Endodermal cell (in vitro differentiated cells): ENCODE measurements around the gene DLX4. TPM values are rescaled to one million over a fixed set of nuclear protein-coding genes. Genes with fewer than 3 reads are reported as not detected.

Experiments used
- DNase-seq: peaks from one replicate; pipeline ENCODE4 v3.0.0-alpha.2; 2017
- H3K27ac ChIP-seq: 2 replicates; pipeline ENCODE4 v1.5.1; 2013; ENCODE audit warnings: mild to moderate bottlenecking, low read depth, low read length, moderate library complexity
- H3K27me3 ChIP-seq: 2 replicates; pipeline ENCODE4 v1.6.1; 2013; ENCODE audit warnings: mild to moderate bottlenecking, low read length, moderate library complexity; ENCODE audit not compliant: insufficient read depth, control insufficient read depth, poor library complexity, severe bottlenecking
- H3K36me3 ChIP-seq: 2 replicates; pipeline ENCODE4 v1.7.0; 2013; ENCODE audit warnings: mild to moderate bottlenecking, low read length, moderate library complexity; ENCODE audit not compliant: control insufficient read depth, insufficient read depth
- H3K4me1 ChIP-seq: one replicate; pipeline ENCODE4 v1.7.0; 2013; ENCODE audit warnings: low read length; ENCODE audit not compliant: control insufficient read depth, insufficient read depth
- H3K4me3 ChIP-seq: 2 replicates; pipeline ENCODE4 v1.5.1; 2013; ENCODE audit warnings: mild to moderate bottlenecking, low read length, moderate library complexity
- H3K9ac ChIP-seq: 2 replicates; pipeline ENCODE4 v1.6.1; 2013; ENCODE audit warnings: mild to moderate bottlenecking, low read length, moderate library complexity; ENCODE audit not compliant: poor library complexity, severe bottlenecking; ENCODE audit errors: extremely low read depth
- H3K9me3 ChIP-seq: 2 replicates; pipeline ENCODE4 v1.6.1; 2013; ENCODE audit warnings: mild to moderate bottlenecking, low read length, moderate library complexity; ENCODE audit not compliant: control insufficient read depth
- H3K27ac Mint-ChIP-seq: 2 replicates; pipeline ENCODE4 v1.8.0; 2020; ENCODE audit warnings: mixed read lengths
- H3K27me3 Mint-ChIP-seq: 2 replicates; pipeline ENCODE4 v1.8.0; 2021; ENCODE audit warnings: mild to moderate bottlenecking, mixed read lengths; ENCODE audit not compliant: insufficient read depth
- H3K36me3 Mint-ChIP-seq: 2 replicates; pipeline ENCODE4 v1.8.0; 2020; ENCODE audit warnings: low read depth, mixed read lengths
- H3K4me1 Mint-ChIP-seq: 2 replicates; pipeline ENCODE4 v1.8.0; 2020; ENCODE audit warnings: mixed read lengths
- H3K4me3 Mint-ChIP-seq: 2 replicates; pipeline ENCODE4 v1.8.0; 2020; ENCODE audit warnings: mild to moderate bottlenecking, moderate library complexity, mixed read lengths
- H3K9me3 Mint-ChIP-seq: 2 replicates; pipeline ENCODE4 v1.8.0; 2020; ENCODE audit warnings: mild to moderate bottlenecking, mixed read lengths
- CTCF ChIP-seq: fragments of 200-600 bp; sonication (generic); conservative IDR thresholded peaks from 2 replicates; pipeline ENCODE4 v1.5.0; 2021; ENCODE audit warnings: antibody characterized with exemption, mild to moderate bottlenecking
- WGBS, 2 experiments: methylation state at CpG; one replicate each; pipeline versions ENCODE4 v1.1.5 to v1.1.7; 2013; ENCODE audit warnings: missing lambda C conversion rate in 2 of 2, mixed read lengths in 1 of 2; ENCODE audit not compliant: insufficient coverage in 1 of 2, insufficient read length in 1 of 2; 5-methylcytosine and 5-hydroxymethylcytosine counted together
- total RNA-seq, 2 donors: library from RNA; stranded (reverse); fragmentation: NEBNext Ultra II Directional in 1 of 2; extraction: Animal tissue kit (Norgen Biotek cat#: 25700) in 1 of 2; gene quantifications; 2 replicates in 1 of 2; 3 replicates in 1 of 2; pipeline ENCODE4 v1.2.1, GENCODE V29; 2021

Gene DLX4
- total RNA-seq, 2 donors from 2014 or later, result 1.6 to 2.1 TPM

GRCh38 chr17:49925921-49926320 is 43.1 kb upstream of the DLX4 start:
- no peak overlapping the region for H3K4me3 ChIP-seq
- Mint-ChIP-seq H3K36me3 (no peaks in the 10 kb centered on the region), H3K4me3 (no peak overlapping the region), H3K9me3 (no peaks in the 10 kb centered on the region), H3K27me3 (peaks cover 31% of the 10 kb centered on the region), H3K4me1 (peaks cover 12% of the 10 kb centered on the region), H3K27ac (no peak overlapping the region)
- no peak overlapping the region for H3K9ac ChIP-seq
- no peak for TF ChIP-seq CTCF
- H3K27me3 ChIP-seq, result no peaks in the 10 kb centered on the region
- no peak for DNase-seq
- H3K4me1 ChIP-seq, result no peaks in the 10 kb centered on the region
- 94 to 97% methylated on average over 8 to 9 of the region's 9 CpGs for WGBS, 2 experiments
- H3K9me3 ChIP-seq, result no peaks in the 10 kb centered on the region
- H3K27ac ChIP-seq, result no peak overlapping the region
- H3K36me3 ChIP-seq, result no peaks in the 10 kb centered on the region

GRCh38 chr17:49926886-49927285 is 42.1 kb upstream of the DLX4 start:
- Mint-ChIP-seq H3K4me3 (no peak overlapping the region), H3K36me3 (no peaks in the 10 kb centered on the region), H3K9me3 (no peaks in the 10 kb centered on the region), H3K4me1 (peaks cover 12% of the 10 kb centered on the region), H3K27ac (no peak overlapping the region), H3K27me3 (peaks cover 33% of the 10 kb centered on the region)
- no peak for TF ChIP-seq CTCF
- no peak overlapping the region for H3K9ac ChIP-seq
- 87 to 89% methylated on average over 11 to 13 of the region's 13 CpGs for WGBS, 2 experiments
- H3K9me3 ChIP-seq, result no peaks in the 10 kb centered on the region
- H3K4me3 ChIP-seq, result no peak overlapping the region
- H3K27ac ChIP-seq, result no peak overlapping the region
- H3K4me1 ChIP-seq, result no peaks in the 10 kb centered on the region
- H3K36me3 ChIP-seq, result no peaks in the 10 kb centered on the region
- no peak for DNase-seq
- H3K27me3 ChIP-seq, result no peaks in the 10 kb centered on the region

GRCh38 chr17:49928126-49928800 is 40.7 kb upstream of the DLX4 start:
- peaks cover 12% of the 10 kb centered on the region for H3K4me1 Mint-ChIP-seq
- no peak for TF ChIP-seq CTCF
- Histone ChIP-seq H3K27me3 (no peaks in the 10 kb centered on the region), H3K9ac (no peak overlapping the region), H3K4me1 (no peaks in the 10 kb centered on the region), H3K36me3 (no peaks in the 10 kb centered on the region), H3K27ac (no peak overlapping the region), H3K9me3 (no peaks in the 10 kb centered on the region), H3K4me3 (no peak overlapping the region)
- peaks cover 33% of the 10 kb centered on the region for H3K27me3 Mint-ChIP-seq
- WGBS, 2 experiments, result 79 to 84% methylated on average over 10 of the region's 10 CpGs
- no peak overlapping the region for H3K4me3 Mint-ChIP-seq
- H3K27ac Mint-ChIP-seq, result no peak overlapping the region
- no peaks in the 10 kb centered on the region for H3K9me3 Mint-ChIP-seq
- H3K36me3 Mint-ChIP-seq, result no peaks in the 10 kb centered on the region
- DNase-seq, result no peak
